A549 (cell line): ENCODE data around the gene RPS6KA2.

Experiments used
- EHMT2 ChIP-seq: fragments of 200-600 bp; sonication (generic); IDR thresholded peaks from 2 replicates; pipeline ENCODE4 v1.6.1; 2016; ENCODE audit warnings: antibody characterized with exemption, low read depth, mild to moderate bottlenecking, moderate library complexity
- FOXS1 ChIP-seq: fragments of 250-450 bp; sonication (Bioruptor Pico); IDR thresholded peaks from 2 replicates; pipeline ENCODE4 v1.5.0; 2020; ENCODE audit warnings: mild to moderate bottlenecking, moderate library complexity
- KDM1A ChIP-seq: fragments of 200-600 bp; sonication (generic); IDR thresholded peaks from 2 replicates; pipeline ENCODE4 v1.6.1; 2016; ENCODE audit warnings: low read depth, mild to moderate bottlenecking
- NR3C1 ChIP-seq: fragments of >200 bp; sonication (Bioruptor Twin); formaldehyde crosslinking; IDR thresholded peaks from 3 replicates; pipeline ENCODE4 v1.6.1; 2017
- POLR2A ChIP-seq: IDR thresholded peaks from 2 replicates; pipeline ENCODE4 v1.6.1; 2012; ENCODE audit warnings: mild to moderate bottlenecking, low read length
- RAD21 ChIP-seq, 2 experiments: fragments of >200 bp in 1 of 2; sonication (Bioruptor Twin) in 1 of 2; formaldehyde crosslinking in 1 of 2; IDR thresholded peaks in 1 of 2; conservative IDR thresholded peaks in 1 of 2; 2 replicates in 1 of 2; 3 replicates in 1 of 2; pipeline ENCODE4 v1.6.1; 2012 to 2018; ENCODE audit warnings: inconsistent platforms in 1 of 2
- RFX5 ChIP-seq: fragments of 450-650 bp; IDR thresholded peaks from 2 replicates; pipeline ENCODE4 v1.7.1; 2014; ENCODE audit warnings: antibody characterized with exemption, mild to moderate bottlenecking, moderate library complexity
- SMC3 ChIP-seq: fragments of >200 bp; sonication (Bioruptor Twin); formaldehyde crosslinking; IDR thresholded peaks from 3 replicates; pipeline ENCODE4 v1.6.1; 2018; ENCODE audit warnings: inconsistent platforms
- TF ChIP-seq, protein P1 (sequence below): fragments of >200 bp; sonication (Bioruptor Twin); formaldehyde crosslinking; IDR thresholded peaks from 3 replicates; pipeline ENCODE4 v1.5.1; 2016
- TF ChIP-seq, protein P2 (sequence below): IDR thresholded peaks from 2 replicates; pipeline ENCODE4 v1.6.1; 2012

DNA sequence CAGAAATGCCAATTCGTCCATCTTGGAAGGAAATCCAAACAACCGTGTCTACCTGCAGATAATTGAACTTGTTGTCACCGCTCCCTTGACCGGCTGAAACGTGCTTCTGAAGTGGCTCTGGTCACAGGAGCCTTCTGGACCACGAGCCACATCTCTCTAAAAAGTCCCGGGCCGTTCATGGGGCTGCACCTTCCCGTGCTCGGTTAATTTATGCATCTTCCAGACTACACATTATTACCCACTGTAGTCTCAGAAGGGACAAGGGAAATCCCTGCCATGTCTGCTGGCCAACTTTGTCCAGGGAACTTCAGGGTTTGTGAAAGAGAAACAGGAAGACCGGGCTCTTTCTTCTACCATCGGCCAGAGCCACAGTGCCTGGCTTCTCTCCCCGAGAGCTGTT is 180.9 kb downstream of the RPS6KA2 start:
- TF ChIP-seq FOXS1 (CRISPR knock-in tag) (no peak), EHMT2 (no peak), NR3C1 (no peak), RFX5 (no peak), POLR2A (no peak), SMC3 (no peak), RAD21 (conservative IDR thresholded peaks at IDR 0.05 in 1 of 2, IDR thresholded peaks at IDR 0.05 in 1 of 2) (no peak), KDM1A (no peak)
- TF ChIP-seq, protein P1, sequence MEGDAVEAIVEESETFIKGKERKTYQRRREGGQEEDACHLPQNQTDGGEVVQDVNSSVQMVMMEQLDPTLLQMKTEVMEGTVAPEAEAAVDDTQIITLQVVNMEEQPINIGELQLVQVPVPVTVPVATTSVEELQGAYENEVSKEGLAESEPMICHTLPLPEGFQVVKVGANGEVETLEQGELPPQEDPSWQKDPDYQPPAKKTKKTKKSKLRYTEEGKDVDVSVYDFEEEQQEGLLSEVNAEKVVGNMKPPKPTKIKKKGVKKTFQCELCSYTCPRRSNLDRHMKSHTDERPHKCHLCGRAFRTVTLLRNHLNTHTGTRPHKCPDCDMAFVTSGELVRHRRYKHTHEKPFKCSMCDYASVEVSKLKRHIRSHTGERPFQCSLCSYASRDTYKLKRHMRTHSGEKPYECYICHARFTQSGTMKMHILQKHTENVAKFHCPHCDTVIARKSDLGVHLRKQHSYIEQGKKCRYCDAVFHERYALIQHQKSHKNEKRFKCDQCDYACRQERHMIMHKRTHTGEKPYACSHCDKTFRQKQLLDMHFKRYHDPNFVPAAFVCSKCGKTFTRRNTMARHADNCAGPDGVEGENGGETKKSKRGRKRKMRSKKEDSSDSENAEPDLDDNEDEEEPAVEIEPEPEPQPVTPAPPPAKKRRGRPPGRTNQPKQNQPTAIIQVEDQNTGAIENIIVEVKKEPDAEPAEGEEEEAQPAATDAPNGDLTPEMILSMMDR = no peak
- TF ChIP-seq, protein P2, sequence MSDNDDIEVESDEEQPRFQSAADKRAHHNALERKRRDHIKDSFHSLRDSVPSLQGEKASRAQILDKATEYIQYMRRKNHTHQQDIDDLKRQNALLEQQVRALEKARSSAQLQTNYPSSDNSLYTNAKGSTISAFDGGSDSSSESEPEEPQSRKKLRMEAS = no peak
